A549 treated with GW870086 at 1 μM for 4 hours (cell line): Measurements from ENCODE around the gene ZNF502. TPM values are rescaled to one million over a fixed set of nuclear protein-coding genes. Genes with fewer than 3 reads are reported as not detected.

ENCODE experiments used
- total RNA-seq: library from RNA; stranded (reverse); fragments of 200-300 nt; extraction: Qiagen RNA extraction; gene quantifications from 5 replicates; pipeline ENCODE4 v1.2.3, GENCODE V29; 2022; ENCODE audit warnings: low read depth

ZNF502 gene
- total RNA-seq: 1.3 to 1.9 TPM (median 1.6 TPM) in 5 replicates

DNA sequence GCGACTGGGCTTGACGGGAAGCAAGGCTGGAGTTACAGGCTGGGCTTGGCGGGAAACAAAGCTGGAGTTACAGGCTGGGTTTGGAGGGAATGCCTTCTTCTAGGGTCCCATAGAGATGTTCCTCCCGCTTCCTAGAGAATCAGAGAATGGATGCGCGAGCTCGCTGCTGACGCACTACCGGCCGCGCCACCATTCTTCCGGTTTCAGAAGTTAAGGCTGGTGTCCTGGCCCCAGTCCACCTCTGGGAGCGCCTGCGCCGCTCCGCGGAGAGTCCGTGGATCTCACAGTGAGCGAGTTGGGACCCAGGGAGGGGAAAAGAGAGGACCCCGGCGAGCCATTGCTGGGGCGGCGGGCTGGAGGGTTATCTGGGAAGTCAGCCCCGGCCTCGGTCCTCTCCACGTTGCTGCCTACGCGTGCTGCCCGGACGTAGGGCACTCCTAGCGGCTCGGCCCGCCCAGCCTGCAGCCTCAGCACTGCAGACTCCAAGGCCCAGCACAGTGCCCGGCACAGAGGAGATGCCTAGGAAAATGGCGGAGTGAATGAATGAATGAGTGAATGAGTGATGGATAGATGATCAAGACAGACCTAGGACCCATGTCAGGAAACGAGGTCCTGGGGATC, at the start of gene ZNF502:
Gene ZNF502, plus strand, starts transcription at position 206 of the 621 bp plus-strand sequence. CDS start 7,602 bp downstream, outside the sequence.

DNA sequence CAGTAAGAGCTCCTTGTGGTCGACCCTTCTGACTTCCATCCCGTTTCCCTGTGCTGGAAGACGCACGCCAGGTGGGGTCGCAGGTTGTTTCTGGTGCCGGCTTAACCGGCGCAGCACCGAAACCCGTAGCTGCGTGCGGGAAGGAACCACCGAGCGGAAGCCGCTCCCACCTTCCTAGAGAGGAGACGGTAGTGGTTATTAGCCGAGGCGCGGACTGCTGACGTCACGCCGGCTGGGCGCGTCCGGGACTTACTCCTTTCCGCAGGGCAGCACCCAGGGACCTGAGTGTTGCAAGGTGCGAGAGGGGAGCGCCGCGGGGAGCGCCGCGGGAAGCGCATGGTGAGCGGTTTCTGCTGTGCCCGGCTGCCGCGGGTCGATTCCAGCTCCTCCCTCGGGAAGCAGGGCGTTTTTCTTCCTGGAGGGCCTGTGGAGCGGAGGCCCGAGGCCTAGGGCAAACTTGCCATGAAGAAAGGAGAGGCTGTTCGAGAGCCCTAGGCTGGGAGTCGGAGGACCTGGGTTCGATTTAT, 17.0 kb downstream of the ZNF502 start, which contains the start of gene ZNF501:
Gene ZNF501, plus strand, starts transcription at position 252 of the 527 bp plus-strand sequence. CDS start 4,787 bp downstream, outside the sequence.

DNA sequence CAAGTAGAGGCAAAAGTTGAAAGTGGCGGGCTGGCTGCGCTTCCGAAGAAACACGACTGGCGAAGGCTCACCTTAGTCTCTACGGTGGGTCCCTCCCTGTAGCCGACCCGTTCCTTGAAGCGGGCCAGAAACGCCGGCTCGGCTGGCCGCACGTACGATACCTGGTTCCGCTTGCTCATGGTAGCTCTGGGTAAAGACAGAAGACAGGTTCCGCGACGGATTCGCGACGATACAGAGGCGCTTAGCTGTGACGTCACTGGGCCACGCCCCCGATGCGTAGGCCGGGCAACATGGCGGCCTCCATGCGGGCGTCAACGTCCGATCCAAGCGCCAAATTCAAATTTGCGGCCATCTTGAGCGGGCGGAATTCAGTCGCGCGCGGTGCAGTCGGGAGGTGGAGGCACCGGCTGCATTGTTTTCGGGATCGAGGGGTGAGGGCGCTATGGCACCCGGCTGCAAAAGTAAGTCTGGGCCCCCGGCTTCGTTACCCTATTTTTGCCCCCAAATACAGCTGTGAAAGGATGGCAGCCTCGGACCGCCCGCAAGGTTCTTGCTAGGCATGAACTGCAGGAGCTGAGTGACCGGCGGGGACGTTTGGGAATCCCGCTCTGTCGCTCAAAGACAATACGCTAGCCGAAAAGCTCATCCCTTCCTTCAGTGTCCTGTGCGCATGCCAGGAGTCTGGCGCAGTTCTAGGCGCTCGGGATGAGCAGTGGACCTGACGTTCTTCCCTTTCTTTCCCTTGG, 49.1 kb downstream of the ZNF502 start, which contains the start of the genes KIAA1143 and KIF15:
Gene KIAA1143, minus strand, starts transcription at position 196 of the 746 bp plus-strand sequence. Its CDS starts 17 bp downstream, at position 179.
Gene KIF15, plus strand, starts transcription at position 371 of the 746 bp plus-strand sequence. Its CDS starts 72 bp downstream, at position 443.

Other genes starting within 250 kb of the ZNF502 start
- 1.7 to 2.9 TPM (median 2.8 TPM) in 5 replicates for gene ZNF445, start 235.0 kb upstream of the ZNF502 start, total RNA-seq
- not detected in 5 replicates for gene ZKSCAN7, start 157.5 kb upstream of the ZNF502 start, total RNA-seq
- not detected in 5 replicates for gene ZNF660, start 127.7 kb upstream of the ZNF502 start, total RNA-seq
- gene ZNF197, start 87.6 kb upstream of the ZNF502 start, total RNA-seq: 1.1 to 2.3 TPM (median 1.8 TPM) in 5 replicates
- 6.1 to 7.0 TPM (median 6.5 TPM) in 5 replicates for gene ZNF35, start 63.9 kb upstream of the ZNF502 start, total RNA-seq
- gene ZNF501, start 17.0 kb downstream of the ZNF502 start, total RNA-seq: not detected in 5 replicates
- gene KIAA1143, start 49.0 kb downstream of the ZNF502 start, total RNA-seq: 10.7 to 17.8 TPM (median 16.8 TPM) in 5 replicates
- 7.8 to 10.0 TPM (median 9.2 TPM) in 5 replicates for gene KIF15, start 49.1 kb downstream of the ZNF502 start, total RNA-seq
- 7.3 to 11.4 TPM (median 10.5 TPM) in 5 replicates for gene TMEM42, start 149.3 kb downstream of the ZNF502 start, total RNA-seq
- 0.10 to 0.20 TPM (median 0.17 TPM) in 5 replicates for gene TGM4, start 161.9 kb downstream of the ZNF502 start, total RNA-seq